ENCODE results near the gene PLXNA2.

GRCh38 chr1:208209896-208210589 lies 34.1 kb downstream of the PLXNA2 start:
- TF ChIP-seq POLR2A (IDR thresholded peaks at IDR 0.05), result no peak
- TF ChIP-seq, protein P1, sequence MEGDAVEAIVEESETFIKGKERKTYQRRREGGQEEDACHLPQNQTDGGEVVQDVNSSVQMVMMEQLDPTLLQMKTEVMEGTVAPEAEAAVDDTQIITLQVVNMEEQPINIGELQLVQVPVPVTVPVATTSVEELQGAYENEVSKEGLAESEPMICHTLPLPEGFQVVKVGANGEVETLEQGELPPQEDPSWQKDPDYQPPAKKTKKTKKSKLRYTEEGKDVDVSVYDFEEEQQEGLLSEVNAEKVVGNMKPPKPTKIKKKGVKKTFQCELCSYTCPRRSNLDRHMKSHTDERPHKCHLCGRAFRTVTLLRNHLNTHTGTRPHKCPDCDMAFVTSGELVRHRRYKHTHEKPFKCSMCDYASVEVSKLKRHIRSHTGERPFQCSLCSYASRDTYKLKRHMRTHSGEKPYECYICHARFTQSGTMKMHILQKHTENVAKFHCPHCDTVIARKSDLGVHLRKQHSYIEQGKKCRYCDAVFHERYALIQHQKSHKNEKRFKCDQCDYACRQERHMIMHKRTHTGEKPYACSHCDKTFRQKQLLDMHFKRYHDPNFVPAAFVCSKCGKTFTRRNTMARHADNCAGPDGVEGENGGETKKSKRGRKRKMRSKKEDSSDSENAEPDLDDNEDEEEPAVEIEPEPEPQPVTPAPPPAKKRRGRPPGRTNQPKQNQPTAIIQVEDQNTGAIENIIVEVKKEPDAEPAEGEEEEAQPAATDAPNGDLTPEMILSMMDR (IDR thresholded peaks at IDR 0.05), result no peak

Data from body of pancreas (tissue), 4 donors.